ENCODE results near the gene HSD11B1L. TPM values are rescaled to one million over a fixed set of nuclear protein-coding genes. Genes with fewer than 3 reads are reported as not detected.
A peak's percentile ranks its signal among the peaks of the same experiment; 100 is the strongest.

The HSD11B1L gene
- total RNA-seq, 1 donor from 2014 or later = 8.4 TPM

GRCh38 chr19:5717215-5717935, 36.5 kb downstream of the HSD11B1L start:
- peaks cover 27% of the 10 kb centered on the region for H3K4me1 ChIP-seq (ENCODE audit: insufficient read depth, low read length)
- H3K36me3 ChIP-seq (ENCODE audit: insufficient read depth, low read length) = peaks cover 15% of the 10 kb centered on the region
- Mint-ChIP-seq H3K27ac (ENCODE audit: unreplicated experiment) (peak overlapping the region; percentile 100), H3K36me3 (ENCODE audit: low read depth, unreplicated experiment) (peaks cover 12% of the 10 kb centered on the region), H3K9me3 (ENCODE audit: unreplicated experiment) (no peaks in the 10 kb centered on the region), H3K27me3 (ENCODE audit: low read depth, unreplicated experiment) (no peaks in the 10 kb centered on the region), H3K4me3 (ENCODE audit: unreplicated experiment) (peak overlapping the region; percentile 98), H3K4me1 (ENCODE audit: low read depth, unreplicated experiment) (peaks cover 19% of the 10 kb centered on the region)
- H3K27ac ChIP-seq (ENCODE audit: low read depth, low read length) = peak overlapping the region; percentile 95
- peaks cover 50% of the 10 kb centered on the region for H4K20me1 ChIP-seq (ENCODE audit: insufficient read depth, low read length)
- peak overlapping the region; percentile 96 for H3K9ac ChIP-seq (ENCODE audit: low read length)
- peak overlapping the region; percentile 90 for H3K4me3 ChIP-seq (ENCODE audit: insufficient read depth, low read depth, low read length)
- DNase-seq (ENCODE audit: low read depth) (no peak), FAIRE-seq (no peak)
- peaks cover 62% of the 10 kb centered on the region for H3K79me2 ChIP-seq (ENCODE audit: insufficient read depth, low read length)
- H3K9me3 ChIP-seq (ENCODE audit: insufficient read depth, low read depth, low read length) = no peaks in the 10 kb centered on the region
- TF ChIP-seq CTCF (IDR thresholded peaks at IDR 0.05; ENCODE audit: insufficient read depth, low read depth, low read length) (no peak), EZH2 (IDR thresholded peaks at IDR 0.05; ENCODE audit: insufficient read depth, low read length) (no peak)
- no peak overlapping the region for H2AFZ ChIP-seq (ENCODE audit: low read depth, low read length)
- no peaks in the 10 kb centered on the region for H3K27me3 ChIP-seq (ENCODE audit: insufficient read depth, low read length)
- H3K4me2 ChIP-seq (ENCODE audit: low read length) = peak overlapping the region; percentile 91

- H3K36me3 ChIP-seq (ENCODE audit: insufficient read depth, low read length) = peaks cover 10% of the 10 kb centered on the region
- no peaks in the 10 kb centered on the region for H3K27me3 ChIP-seq (ENCODE audit: insufficient read depth, low read length)
- Mint-ChIP-seq H3K27ac (ENCODE audit: unreplicated experiment) (peak overlapping the region; percentile 100), H3K4me1 (ENCODE audit: low read depth, unreplicated experiment) (peaks cover 19% of the 10 kb centered on the region), H3K4me3 (ENCODE audit: unreplicated experiment) (peak overlapping the region; percentile 98), H3K27me3 (ENCODE audit: low read depth, unreplicated experiment) (no peaks in the 10 kb centered on the region), H3K9me3 (ENCODE audit: unreplicated experiment) (no peaks in the 10 kb centered on the region), H3K36me3 (ENCODE audit: low read depth, unreplicated experiment) (peaks cover 7% of the 10 kb centered on the region)
- H3K4me3 ChIP-seq (ENCODE audit: insufficient read depth, low read depth, low read length) = peak overlapping the region; percentile 90
- H3K4me2 ChIP-seq (ENCODE audit: low read length) = peak overlapping the region; percentile 91
- no peak for FAIRE-seq
- peak; percentile 42 for DNase-seq (ENCODE audit: low read depth)
- peaks cover 27% of the 10 kb centered on the region for H3K4me1 ChIP-seq (ENCODE audit: insufficient read depth, low read length)
- H3K9ac ChIP-seq (ENCODE audit: low read length) = peak overlapping the region; percentile 96
- TF ChIP-seq EZH2 (IDR thresholded peaks at IDR 0.05; ENCODE audit: insufficient read depth, low read length) (no peak), CTCF (IDR thresholded peaks at IDR 0.05; ENCODE audit: insufficient read depth, low read depth, low read length) (no peak)
- no peak overlapping the region for H2AFZ ChIP-seq (ENCODE audit: low read depth, low read length)
- H3K27ac ChIP-seq (ENCODE audit: low read depth, low read length) = peak overlapping the region; percentile 95
- H3K79me2 ChIP-seq (ENCODE audit: insufficient read depth, low read length) = peaks cover 62% of the 10 kb centered on the region
- no peaks in the 10 kb centered on the region for H3K9me3 ChIP-seq (ENCODE audit: insufficient read depth, low read depth, low read length)
- H4K20me1 ChIP-seq (ENCODE audit: insufficient read depth, low read length) = peaks cover 44% of the 10 kb centered on the region
Measured at GRCh38 chr19:5718037-5718578, 37.3 kb downstream of the HSD11B1L start.

Data from astrocyte (in vitro differentiated cells and primary cell).